Stomach (tissue), 9 donors: ENCODE results near the gene SYNPR. TPM values are rescaled to one million over a fixed set of nuclear protein-coding genes. Genes with fewer than 3 reads are reported as not detected.

Experiments used
- DNase-seq, 2 donors: peaks; one replicate each; pipeline versions ENCODE4 v3.0.0 to v3.0.0-alpha.2; 2013 to 2019
- H3K27ac ChIP-seq, 5 donors: fragments of 200-600 bp in 4 of 5; sonication (generic) in 4 of 5; one replicate each; pipeline ENCODE4 v1.5.1; 2013 to 2019; ENCODE audit warnings: mild to moderate bottlenecking in 1 of 5, moderate library complexity in 1 of 5
- H3K27me3 ChIP-seq, 3 donors: fragments of 200-600 bp; sonication (generic); one replicate each; pipeline ENCODE4 v1.5.1; 2017 to 2019; ENCODE audit warnings: mixed run types in 1 of 3
- H3K36me3 ChIP-seq, 4 donors: fragments of 200-600 bp; sonication (generic); 1 replicate in 3 of 4; 2 replicates in 1 of 4; pipeline ENCODE4 v1.5.1; 2016 to 2019
- H3K4me1 ChIP-seq, 4 donors: fragments of 200-600 bp; sonication (generic); one replicate each; pipeline ENCODE4 v1.5.1; 2016 to 2019
- H3K4me3 ChIP-seq, 4 donors: fragments of 200-600 bp; sonication (generic) in 3 of 4; one replicate each; pipeline ENCODE4 v1.5.1; 2016 to 2019; ENCODE audit warnings: mild to moderate bottlenecking in 1 of 4
- H3K9me3 ChIP-seq, 4 donors: fragments of 200-600 bp; sonication (generic); one replicate each; pipeline ENCODE4 v1.5.1; 2016 to 2019
- CTCF ChIP-seq, 7 experiments: fragments of 450-650 bp in 4 of 7; fragments of 200-600 bp in 3 of 7; sonication (generic) in 3 of 7; IDR thresholded peaks; one replicate each; pipeline ENCODE4 v1.5.1; 2016 to 2019; ENCODE audit warnings: antibody characterized with exemption in 7 of 7, control low read depth in 2 of 7, mild to moderate bottlenecking in 1 of 7
- EP300 ChIP-seq: sonication (generic); formaldehyde crosslinking; IDR thresholded peaks from one replicate; pipeline ENCODE4 v1.6.1; 2017; ENCODE audit warnings: antibody characterized with exemption
- POLR2A ChIP-seq, 4 donors: fragments of 450-650 bp; IDR thresholded peaks; one replicate each; pipeline ENCODE4 v1.6.1; 2016; ENCODE audit warnings: antibody characterized with exemption in 4 of 4, control low read depth in 2 of 4, mild to moderate bottlenecking in 1 of 4, moderate library complexity in 1 of 4
- POLR2AphosphoS5 ChIP-seq, 3 donors: sonication (generic); formaldehyde crosslinking; IDR thresholded peaks; one replicate each; pipeline ENCODE4 v1.6.1; 2016; ENCODE audit warnings: antibody characterized with exemption in 3 of 3
- WGBS, 5 donors: extraction: QIAGEN DNeasy Blood & Tissue Kit in 3 of 5; methylation state at CpG; one replicate each; pipeline versions ENCODE4 v1.1.5 to v1.1.7; 2013 to 2018; 5-methylcytosine and 5-hydroxymethylcytosine counted together
- intact Hi-C: fragments of 100-400 bp; cut with DNase I; formaldehyde crosslinking; loops from one replicate; pipeline ENCODE4 v1.15.1; 2023; ENCODE audit warnings: low total_unique reads
- polyA plus RNA-seq, 3 donors: library from polyadenylated mRNA; stranded (reverse); fragments of 200-250 nt; gene quantifications; one replicate each; pipeline ENCODE4 v1.2.3, GENCODE V29; 2013
- total RNA-seq, 5 donors: library from RNA; depleted of rRNA; stranded (reverse); fragments of >200 nt; gene quantifications; one replicate each; pipeline versions ENCODE4 v1.1.0 to v1.2.3, GENCODE V29; 2014 to 2016
- donor health status: healthy with polysubstance abuse.
- donor health status: Bipolar disorder and iron deficiency.
- donor health status: healthy.

Gene SYNPR
- total and polyA plus RNA-seq, 8 donors: 0.13 to 1.7 (median 0.31) TPM; not detected in 3

DNA sequence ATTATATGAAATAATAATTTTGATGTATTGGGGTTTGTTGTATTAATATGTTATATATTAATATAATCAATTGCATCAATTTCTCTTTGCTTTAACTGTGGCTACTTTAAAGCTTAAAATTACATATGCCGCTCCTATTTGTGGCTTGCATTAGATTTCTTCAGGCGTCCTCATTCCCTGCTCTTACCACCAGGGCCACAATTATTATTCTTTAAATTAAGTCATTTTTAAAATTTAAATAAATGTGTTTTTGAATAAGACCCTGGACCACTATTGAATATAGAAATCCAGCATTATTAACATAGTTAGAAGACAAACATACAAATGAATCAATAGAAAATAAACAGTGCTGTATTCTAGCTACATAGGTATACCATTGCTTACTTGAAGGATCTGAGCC lies 318.9 kb downstream of the SYNPR start:
- H3K36me3 ChIP-seq: no peaks in the 10 kb centered on the region
- 66 to 98% (median 92%) methylated on average over 2 of the region's 2 CpGs for WGBS, 5 donors
- H3K9me3 ChIP-seq: no peaks in the 10 kb centered on the region
- no peak overlapping the region for H3K27ac ChIP-seq
- intact Hi-C loops: no loop called here
- H3K4me3 ChIP-seq: no peak overlapping the region
- DNase-seq: no peak
- no peaks in the 10 kb centered on the region for H3K4me1 ChIP-seq
- TF ChIP-seq EP300 (no peak), CTCF (IDR thresholded peaks at IDR 0.05) (no peak), POLR2A (IDR thresholded peaks at IDR 0.05) (no peak), POLR2AphosphoS5 (IDR thresholded peaks at IDR 0.05) (no peak)
- H3K27me3 ChIP-seq: no peaks in the 10 kb centered on the region

GRCh38 chr3:63607716-63608115 lies 329.6 kb downstream of the SYNPR start:
- Histone ChIP-seq H3K36me3 (no peaks in the 10 kb centered on the region), H3K4me3 (no peak overlapping the region), H3K27ac (no peak overlapping the region), H3K9me3 (no peaks in the 10 kb centered on the region), H3K4me1 (peaks cover 0 to 5% (median 0%) of the 10 kb centered on the region in 4 donors), H3K27me3 (no peaks in the 10 kb centered on the region)
- TF ChIP-seq CTCF (IDR thresholded peaks at IDR 0.05): no peak
- TF ChIP-seq POLR2A (IDR thresholded peaks at IDR 0.05): no peak
- TF ChIP-seq EP300: no peak
- TF ChIP-seq POLR2AphosphoS5 (IDR thresholded peaks at IDR 0.05): no peak
- no peak for DNase-seq
- intact Hi-C loops: no loop called here
- WGBS, 5 donors: 32 to 47% (median 40%) methylated on average over 3 of the region's 3 CpGs

DNA sequence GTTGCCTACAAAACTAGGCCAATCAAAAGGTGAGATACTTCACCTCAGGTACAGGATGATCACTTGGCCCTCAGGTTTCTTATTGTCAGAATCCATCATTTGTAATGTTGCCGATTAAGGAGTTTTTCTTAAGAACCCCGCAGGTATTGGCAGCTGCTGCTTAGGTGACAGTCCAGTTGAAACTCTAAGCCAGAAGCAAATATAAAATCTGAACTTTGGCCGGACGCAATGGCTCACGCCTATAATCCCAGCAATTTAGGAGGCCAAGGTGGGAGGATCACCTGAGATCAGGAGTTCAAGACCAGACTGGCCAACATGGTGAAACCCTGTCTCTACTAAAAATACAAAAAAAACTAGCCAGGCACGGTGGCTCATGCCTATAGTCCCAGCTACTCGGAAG lies 331.3 kb downstream of the SYNPR start:
- Histone ChIP-seq H3K27ac (no peak overlapping the region), H3K27me3 (no peaks in the 10 kb centered on the region), H3K4me1 (peaks cover 0 to 5% (median 0%) of the 10 kb centered on the region in 4 donors), H3K4me3 (no peak overlapping the region), H3K36me3 (no peaks in the 10 kb centered on the region), H3K9me3 (no peaks in the 10 kb centered on the region)
- DNase-seq: no peak
- 74 to 80% (median 78%) methylated on average over 7 of the region's 7 CpGs for WGBS, 5 donors
- intact Hi-C loops: no loop called here
- TF ChIP-seq POLR2A (IDR thresholded peaks at IDR 0.05) (no peak), POLR2AphosphoS5 (IDR thresholded peaks at IDR 0.05) (no peak), EP300 (no peak), CTCF (IDR thresholded peaks at IDR 0.05) (no peak)

DNA sequence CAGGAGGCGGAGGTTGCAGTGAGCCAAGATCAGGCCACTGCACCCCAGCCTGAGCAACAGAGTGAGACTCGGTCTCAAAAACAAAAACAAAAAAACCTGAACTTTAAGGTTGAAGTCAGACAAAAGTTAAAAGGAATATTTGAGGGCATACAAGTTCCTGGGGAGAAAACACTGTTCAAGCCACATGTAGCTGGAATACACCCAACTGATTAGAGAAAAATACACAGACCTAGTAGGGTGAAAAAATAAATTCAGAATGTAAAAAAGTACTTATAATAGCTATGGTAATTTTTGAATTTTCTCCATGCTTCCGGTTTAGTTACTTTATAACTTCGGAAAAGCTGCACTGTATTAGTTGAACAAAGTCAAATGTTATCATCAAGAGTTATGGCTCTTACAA lies 331.7 kb downstream of the SYNPR start:
- WGBS, 5 donors: 48 to 74% (median 59%) methylated on average over 4 of the region's 4 CpGs
- Histone ChIP-seq H3K9me3 (no peaks in the 10 kb centered on the region), H3K27ac (no peak overlapping the region), H3K4me1 (peaks cover 0 to 5% (median 0%) of the 10 kb centered on the region in 4 donors), H3K27me3 (no peaks in the 10 kb centered on the region), H3K4me3 (no peak overlapping the region), H3K36me3 (no peaks in the 10 kb centered on the region)
- DNase-seq: no peak
- intact Hi-C loops: no loop called here
- TF ChIP-seq EP300: no peak
- TF ChIP-seq POLR2A (IDR thresholded peaks at IDR 0.05): no peak
- no peak for TF ChIP-seq CTCF (IDR thresholded peaks at IDR 0.05)
- no peak for TF ChIP-seq POLR2AphosphoS5 (IDR thresholded peaks at IDR 0.05)
